Skeletal muscle satellite cell (primary cell): Measurements from ENCODE around the gene TTC9C.
"Not testable (repeated sequence)": the region's sequence is repeated elsewhere in the genome, so short reads cannot be mapped to it uniquely, and the experiment has no call there.

Experiments
- H3K27me3 ChIP-seq: 2 replicates; pipeline ENCODE4 v1.7.0; 2013; ENCODE audit warnings: low read length; ENCODE audit not compliant: control insufficient read depth, insufficient read depth
- H3K36me3 ChIP-seq: 2 replicates; pipeline ENCODE4 v1.7.0; 2013; ENCODE audit warnings: mild to moderate bottlenecking, control low read depth, low read length; ENCODE audit not compliant: insufficient read depth
- H3K4me1 ChIP-seq: 2 replicates; pipeline ENCODE4 v1.7.0; 2013; ENCODE audit warnings: low read length; ENCODE audit not compliant: control insufficient read depth, insufficient read depth
- H3K4me2 ChIP-seq: 2 replicates; pipeline ENCODE4 v1.7.0; 2013; ENCODE audit warnings: mild to moderate bottlenecking, low read length
- H3K4me3 ChIP-seq: 2 replicates; pipeline ENCODE4 v1.7.0; 2013; ENCODE audit warnings: low read length
- H3K9ac ChIP-seq: 2 replicates; pipeline ENCODE4 v1.7.0; 2013; ENCODE audit warnings: mild to moderate bottlenecking, low read depth, low read length, moderate library complexity
- H3K9me3 ChIP-seq: replicated peaks from 2 replicates; pipeline ENCODE4 v1.7.0; 2013; ENCODE audit warnings: mild to moderate bottlenecking, control low read depth, low read length

Gene TTC9C

GRCh38 chr11:62703921-62704320 lies 24.4 kb upstream of the TTC9C start:
- peaks cover 20% of the 10 kb centered on the region for H3K4me1 ChIP-seq

DNA sequence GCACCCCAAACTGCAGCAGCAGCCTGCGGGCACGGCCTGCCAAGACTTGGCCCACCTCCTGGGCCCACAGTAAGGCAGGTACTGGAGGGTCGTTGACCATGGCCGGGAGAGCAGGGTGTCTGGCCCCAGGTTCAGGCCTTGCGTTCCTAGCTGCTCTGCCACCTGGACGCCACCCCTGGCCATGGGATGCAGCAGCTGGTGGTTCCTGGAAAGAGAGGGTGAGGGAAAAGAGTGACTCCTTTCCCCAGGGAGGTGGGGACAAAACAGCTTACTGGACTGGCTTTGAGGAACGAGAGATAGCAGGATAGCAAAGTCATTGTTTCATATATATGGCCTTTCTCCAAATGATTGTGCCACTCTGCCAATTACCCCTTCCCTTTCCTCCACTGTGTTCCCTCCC lies 22.9 kb upstream of the TTC9C start:
- Histone ChIP-seq H3K9ac (peak overlapping the region; percentile 78), H3K9me3 (no peaks in the 10 kb centered on the region), H3K27me3 (no peaks in the 10 kb centered on the region), H3K4me1 (peaks cover 32% of the 10 kb centered on the region), H3K4me3 (peak overlapping the region; percentile 92), H3K4me2 (peak overlapping the region; percentile 87), H3K36me3 (peaks cover 11% of the 10 kb centered on the region)

More at GRCh38 chr11:62703921-62704320, 24.4 kb upstream of the TTC9C start:
- not testable (repeated sequence) for H3K9me3 ChIP-seq, H3K4me3 ChIP-seq, H3K9ac ChIP-seq, H3K36me3 ChIP-seq, H3K4me2 ChIP-seq, H3K27me3 ChIP-seq

DNA sequence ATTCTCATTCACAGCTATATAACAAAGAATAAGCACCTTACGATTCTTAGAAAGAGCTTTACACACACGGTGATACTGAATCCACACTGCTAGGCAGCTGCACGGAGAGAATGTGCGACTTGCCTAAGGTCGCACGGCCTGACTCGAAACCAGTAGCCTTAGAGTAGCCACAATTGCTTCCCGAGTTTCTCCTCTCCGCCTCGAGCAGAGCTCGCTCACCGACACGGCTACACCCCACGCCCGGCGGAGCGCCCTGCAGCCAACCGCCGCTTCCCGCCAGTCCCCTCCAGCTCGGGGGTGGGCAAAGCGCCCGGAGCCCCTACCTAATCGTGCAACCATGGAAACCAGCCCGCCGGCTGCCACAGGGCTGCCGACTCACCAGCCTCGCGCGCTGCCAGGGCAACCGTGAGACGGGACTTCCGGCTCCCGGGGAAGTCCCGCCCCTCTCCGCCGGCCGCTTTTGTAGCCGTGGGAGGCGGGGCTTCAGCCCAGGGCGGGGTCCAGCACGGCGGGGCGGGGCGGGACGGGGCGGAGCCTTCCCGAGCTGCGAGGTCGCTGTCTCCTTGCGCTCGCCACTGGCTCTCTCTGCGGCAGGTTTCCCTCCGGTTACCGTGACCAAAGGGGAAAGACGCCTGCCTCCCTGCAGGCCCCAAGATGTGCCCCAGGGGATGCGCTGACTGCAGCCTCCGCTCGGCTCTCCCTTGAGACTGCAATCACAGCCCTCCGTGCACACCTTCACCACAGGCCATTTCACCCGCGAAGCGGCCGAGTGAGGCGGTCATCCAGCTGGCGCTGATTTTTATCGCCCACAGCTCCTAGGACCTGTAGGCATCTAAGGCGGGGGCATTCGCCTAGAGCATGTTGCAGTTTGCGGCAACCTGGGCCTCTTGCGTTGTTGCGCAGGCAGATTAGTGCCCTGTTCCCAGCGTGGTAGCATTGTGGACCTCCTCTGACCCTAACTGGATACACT lies 22.1 kb upstream of the TTC9C start:
- H3K9ac ChIP-seq: peak overlapping the region; percentile 78
- peaks cover 13% of the 10 kb centered on the region for H3K36me3 ChIP-seq
- H3K27me3 ChIP-seq: no peaks in the 10 kb centered on the region
- H3K4me3 ChIP-seq: peak overlapping the region; percentile 92
- no peaks in the 10 kb centered on the region for H3K9me3 ChIP-seq
- H3K4me1 ChIP-seq: peaks cover 33% of the 10 kb centered on the region
- peak overlapping the region; percentile 91 for H3K4me2 ChIP-seq

DNA sequence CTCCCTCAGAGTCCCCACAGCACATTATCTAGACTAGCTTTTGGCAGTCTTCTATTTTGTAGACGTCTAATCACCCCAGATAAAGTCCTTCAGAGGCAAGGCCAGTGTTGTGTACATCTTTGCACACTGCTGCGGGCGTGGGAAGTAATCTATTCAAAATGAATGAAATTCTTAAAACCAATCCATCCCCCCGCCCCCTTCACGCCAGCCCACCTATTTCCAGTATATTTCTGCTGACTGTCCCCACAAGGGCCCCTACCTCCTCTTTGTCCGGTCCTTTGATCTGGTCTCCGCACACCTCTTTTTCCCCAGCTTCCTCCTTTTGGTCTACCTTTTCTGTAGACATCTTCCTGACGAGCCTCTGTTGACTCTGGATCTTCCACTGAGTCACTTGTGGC lies 21.4 kb upstream of the TTC9C start:
- Histone ChIP-seq H3K9ac (no peak overlapping the region), H3K9me3 (no peaks in the 10 kb centered on the region), H3K27me3 (no peaks in the 10 kb centered on the region), H3K4me1 (peaks cover 33% of the 10 kb centered on the region), H3K36me3 (peaks cover 16% of the 10 kb centered on the region), H3K4me3 (peak overlapping the region; percentile 70), H3K4me2 (peak overlapping the region; percentile 91)

DNA sequence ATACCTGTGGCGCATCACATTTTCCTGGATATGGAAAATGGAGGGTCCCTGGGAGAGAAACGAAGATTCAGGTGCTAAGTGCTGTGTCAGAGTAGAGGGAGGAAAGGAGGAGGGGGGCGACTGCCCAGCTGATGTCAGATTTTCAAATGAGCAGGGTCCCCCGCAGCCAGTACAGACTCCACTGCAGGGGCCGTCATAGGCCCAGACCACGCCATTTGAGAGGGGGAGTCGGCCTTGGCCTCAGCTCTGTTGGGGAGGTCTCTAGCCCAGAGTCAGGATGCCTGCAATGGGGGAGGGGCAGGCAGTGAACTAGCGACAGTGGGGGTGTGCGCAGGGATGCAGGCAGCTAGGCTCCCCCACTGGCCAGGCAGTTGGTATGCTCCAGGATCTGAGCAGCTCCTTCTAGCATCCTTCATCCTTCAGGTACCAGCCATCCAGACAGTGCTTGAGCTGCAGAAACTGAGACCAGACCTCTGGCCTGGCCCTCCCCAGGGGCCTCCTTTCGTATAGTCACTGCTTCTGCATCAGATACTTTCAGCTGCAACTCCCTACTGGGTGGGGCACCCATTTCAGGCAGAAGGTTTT lies 20.9 kb upstream of the TTC9C start, which contains the start of the genes BSCL2 and GNG3:
Gene BSCL2, minus strand, starts transcription at position 148 of the 585 bp plus-strand sequence. CDS start 229 bp downstream, outside the sequence.
Gene GNG3, plus strand, starts transcription at position 400 of the 585 bp plus-strand sequence. CDS start 620 bp downstream, outside the sequence.
- Histone ChIP-seq H3K4me1 (peaks cover 33% of the 10 kb centered on the region), H3K9ac (peak within 1 kb of the TSS; percentile 90), H3K4me2 (peak within 1 kb of the TSS; percentile 91), H3K27me3 (no peaks in the 10 kb centered on the region), H3K9me3 (no peaks in the 10 kb centered on the region), H3K4me3 (peak within 1 kb of the TSS; percentile 70), H3K36me3 (peaks cover 20% of the 10 kb centered on the region)

DNA sequence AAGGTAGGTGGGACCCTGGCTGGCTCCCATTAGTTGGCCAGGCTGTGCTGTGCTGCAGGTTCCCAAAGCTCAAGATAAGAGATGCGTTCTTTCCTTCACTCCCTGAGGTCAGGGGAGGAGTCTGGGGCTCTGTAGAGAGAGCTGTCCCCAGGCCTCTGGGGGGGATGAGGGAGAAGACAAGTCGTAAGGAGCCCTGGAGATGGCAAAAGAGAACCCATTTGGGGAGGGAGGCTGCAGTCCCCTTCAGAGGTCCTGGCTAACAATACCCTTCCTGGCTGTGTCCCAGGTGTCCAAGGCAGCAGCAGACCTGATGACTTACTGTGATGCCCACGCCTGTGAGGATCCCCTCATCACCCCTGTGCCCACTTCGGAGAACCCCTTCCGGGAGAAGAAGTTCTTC lies 19.9 kb upstream of the TTC9C start:
- H3K4me3 ChIP-seq: no peak overlapping the region
- H3K9ac ChIP-seq: peak overlapping the region; percentile 90
- no peaks in the 10 kb centered on the region for H3K9me3 ChIP-seq
- no peaks in the 10 kb centered on the region for H3K27me3 ChIP-seq
- peaks cover 30% of the 10 kb centered on the region for H3K36me3 ChIP-seq
- peaks cover 33% of the 10 kb centered on the region for H3K4me1 ChIP-seq
- H3K4me2 ChIP-seq: peak overlapping the region; percentile 87

GRCh38 chr11:62708793-62709192 lies 19.5 kb upstream of the TTC9C start:
- H3K9me3 ChIP-seq: no peaks in the 10 kb centered on the region
- H3K27me3 ChIP-seq: no peaks in the 10 kb centered on the region
- H3K9ac ChIP-seq: peak overlapping the region; percentile 90
- H3K4me1 ChIP-seq: peaks cover 33% of the 10 kb centered on the region
- peak overlapping the region; percentile 69 for H3K4me3 ChIP-seq
- H3K36me3 ChIP-seq: peaks cover 34% of the 10 kb centered on the region
- H3K4me2 ChIP-seq: peak overlapping the region; percentile 87

DNA sequence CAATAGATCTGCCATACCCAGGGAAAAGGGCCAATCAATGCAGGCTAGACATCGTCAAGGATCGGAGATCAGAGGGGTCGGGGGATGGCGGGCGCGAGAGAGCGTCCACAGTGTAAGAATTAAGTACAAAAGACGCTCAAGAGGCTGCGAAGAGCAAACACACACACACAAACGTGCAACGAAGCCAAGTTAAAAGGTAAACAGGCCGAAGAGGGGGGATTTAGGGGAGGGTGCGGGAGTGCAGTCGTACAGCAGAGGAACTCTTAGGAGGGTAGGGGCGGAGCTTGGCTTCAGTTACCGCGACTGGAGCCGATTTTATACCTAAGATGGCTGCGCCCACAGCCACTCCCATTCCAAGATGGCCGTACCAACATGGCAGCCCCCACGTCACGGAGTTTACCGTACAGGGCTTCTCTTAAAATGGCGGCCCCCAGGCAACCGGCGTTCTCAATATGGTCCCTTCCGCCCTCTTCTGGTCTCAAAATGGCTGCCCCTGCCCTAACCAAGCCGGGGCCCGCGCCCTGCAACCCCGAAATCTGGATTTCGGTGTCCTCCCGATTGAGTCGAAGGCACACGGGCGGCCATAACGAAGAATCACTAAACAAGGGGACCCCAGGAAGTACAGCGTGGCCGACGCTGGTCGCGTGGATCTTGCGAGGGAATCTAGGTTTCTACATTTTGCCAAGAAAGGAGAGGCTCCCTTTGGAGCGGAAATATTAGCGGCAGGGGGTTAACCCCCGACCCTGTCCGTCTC lies 18.9 kb upstream of the TTC9C start:
- H3K27me3 ChIP-seq: no peaks in the 10 kb centered on the region
- H3K4me1 ChIP-seq: peaks cover 33% of the 10 kb centered on the region

GRCh38 chr11:62710001-62710345 lies 18.3 kb upstream of the TTC9C start:
- Histone ChIP-seq H3K4me2 (peak overlapping the region; percentile 87), H3K9me3 (no peaks in the 10 kb centered on the region), H3K36me3 (peaks cover 44% of the 10 kb centered on the region), H3K4me1 (peaks cover 33% of the 10 kb centered on the region), H3K4me3 (peak overlapping the region; percentile 68), H3K27me3 (no peaks in the 10 kb centered on the region), H3K9ac (peak overlapping the region; percentile 90)

More for the DNA sequence above, 18.9 kb upstream of the TTC9C start:
- Histone ChIP-seq H3K9me3 (no peaks in the 10 kb centered on the region), H3K4me3 (peak overlapping the region; percentile 69), H3K36me3 (peaks cover 39% of the 10 kb centered on the region), H3K4me2 (peak overlapping the region; percentile 87), H3K9ac (peak overlapping the region; percentile 90)

DNA sequence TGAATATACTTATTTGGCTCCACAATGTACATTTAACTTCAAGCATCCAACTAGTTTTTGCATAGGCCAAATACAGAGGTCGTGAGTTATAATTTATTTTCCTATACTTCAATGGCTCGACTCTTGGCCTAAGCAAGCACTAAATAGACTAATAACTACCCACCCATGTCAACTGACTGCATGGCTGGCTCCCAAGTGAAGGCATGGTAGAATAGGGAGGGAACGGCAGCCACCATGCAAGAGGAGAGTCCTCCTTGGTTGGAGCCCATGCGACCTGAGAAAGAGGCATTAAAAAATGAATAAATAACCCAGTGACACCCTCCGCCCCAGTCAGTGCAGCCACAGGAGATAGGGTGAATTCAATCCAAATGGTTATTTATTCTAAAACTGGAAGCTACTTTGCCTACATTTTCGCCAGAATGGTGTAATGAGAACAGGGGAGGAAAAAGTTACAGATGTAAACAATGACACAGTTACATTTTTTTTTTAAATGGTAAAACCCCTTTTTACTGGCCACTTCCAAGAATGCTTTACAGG lies 15.9 kb upstream of the TTC9C start:
- H3K4me1 ChIP-seq: peaks cover 19% of the 10 kb centered on the region
- H3K4me3 ChIP-seq: no peak overlapping the region
- H3K27me3 ChIP-seq: no peaks in the 10 kb centered on the region
- H3K4me2 ChIP-seq: no peak overlapping the region
- H3K9me3 ChIP-seq: no peaks in the 10 kb centered on the region
- H3K36me3 ChIP-seq: peaks cover 67% of the 10 kb centered on the region
- H3K9ac ChIP-seq: no peak overlapping the region

DNA sequence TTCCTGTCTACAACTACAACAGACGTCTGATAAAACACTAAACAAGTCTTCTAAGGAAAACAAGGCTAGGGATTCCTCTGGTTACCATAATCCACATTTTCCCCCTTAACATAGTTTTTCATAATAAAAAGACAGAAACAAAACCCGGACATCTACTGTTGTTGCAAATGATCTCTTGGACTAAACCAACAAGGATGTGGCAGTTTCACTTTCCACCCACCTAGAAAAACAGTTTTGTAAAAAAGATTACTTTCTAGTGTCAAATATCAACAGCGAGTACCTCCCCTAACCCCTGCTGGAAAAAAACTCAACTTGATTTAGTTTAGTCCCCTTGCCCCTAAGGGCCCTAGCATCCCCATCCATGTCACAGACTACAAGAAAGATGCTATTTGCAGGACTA lies 15.4 kb upstream of the TTC9C start:
- Histone ChIP-seq H3K4me2 (no peak overlapping the region), H3K9ac (no peak overlapping the region), H3K9me3 (no peaks in the 10 kb centered on the region), H3K27me3 (no peaks in the 10 kb centered on the region), H3K4me1 (peaks cover 19% of the 10 kb centered on the region), H3K4me3 (no peak overlapping the region), H3K36me3 (peaks cover 73% of the 10 kb centered on the region)
